ENCODE results near the gene CEP112. TPM values are rescaled to one million over a fixed set of nuclear protein-coding genes. Genes with fewer than 3 reads are reported as not detected.

The CEP112 gene
- total and polyA plus RNA-seq, 2 of the 4 experiments (the other 2 are of a cell fraction) = 2.5 to 5.6 TPM

- no peak for TF ChIP-seq MXI1 (IDR thresholded peaks at IDR 0.05; ENCODE audit: borderline replicate concordance, low read depth, low read length)
- no peak for TF ChIP-seq RFX5 (IDR thresholded peaks at IDR 0.05; ENCODE audit: low read depth, low read length)
- no peak for TF ChIP-seq MAZ (IDR thresholded peaks at IDR 0.05; ENCODE audit: borderline replicate concordance, low read depth, low read length)
- TF ChIP-seq, protein P1, sequence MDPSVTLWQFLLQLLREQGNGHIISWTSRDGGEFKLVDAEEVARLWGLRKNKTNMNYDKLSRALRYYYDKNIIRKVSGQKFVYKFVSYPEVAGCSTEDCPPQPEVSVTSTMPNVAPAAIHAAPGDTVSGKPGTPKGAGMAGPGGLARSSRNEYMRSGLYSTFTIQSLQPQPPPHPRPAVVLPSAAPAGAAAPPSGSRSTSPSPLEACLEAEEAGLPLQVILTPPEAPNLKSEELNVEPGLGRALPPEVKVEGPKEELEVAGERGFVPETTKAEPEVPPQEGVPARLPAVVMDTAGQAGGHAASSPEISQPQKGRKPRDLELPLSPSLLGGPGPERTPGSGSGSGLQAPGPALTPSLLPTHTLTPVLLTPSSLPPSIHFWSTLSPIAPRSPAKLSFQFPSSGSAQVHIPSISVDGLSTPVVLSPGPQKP (IDR thresholded peaks at IDR 0.05; ENCODE audit: borderline replicate concordance, low read depth, low read length) = no peak
- TF ChIP-seq POLR2A (IDR thresholded peaks at IDR 0.05; ENCODE audit: low read depth, low read length) = no peak
- TF ChIP-seq SMC3 (IDR thresholded peaks at IDR 0.05; ENCODE audit: low read depth, low read length) = no peak
- no peak for TF ChIP-seq RAD21 (IDR thresholded peaks at IDR 0.05; ENCODE audit: low read length)
- TF ChIP-seq MAFK (IDR thresholded peaks at IDR 0.05; ENCODE audit: low read depth, low read length) = no peak
- no peak for TF ChIP-seq CHD1 (IDR thresholded peaks at IDR 0.05; ENCODE audit: low read depth, low read length)
- TF ChIP-seq, protein P2, sequence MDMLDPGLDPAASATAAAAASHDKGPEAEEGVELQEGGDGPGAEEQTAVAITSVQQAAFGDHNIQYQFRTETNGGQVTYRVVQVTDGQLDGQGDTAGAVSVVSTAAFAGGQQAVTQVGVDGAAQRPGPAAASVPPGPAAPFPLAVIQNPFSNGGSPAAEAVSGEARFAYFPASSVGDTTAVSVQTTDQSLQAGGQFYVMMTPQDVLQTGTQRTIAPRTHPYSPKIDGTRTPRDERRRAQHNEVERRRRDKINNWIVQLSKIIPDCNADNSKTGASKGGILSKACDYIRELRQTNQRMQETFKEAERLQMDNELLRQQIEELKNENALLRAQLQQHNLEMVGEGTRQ (IDR thresholded peaks at IDR 0.05; ENCODE audit: low read depth, low read length) = no peak
- no peak for TF ChIP-seq BHLHE40 (IDR thresholded peaks at IDR 0.05; ENCODE audit: low read depth, low read length)
- no peak for TF ChIP-seq NFE2L2 (IDR thresholded peaks at IDR 0.05; ENCODE audit: low read depth, low read length)
- no peak for TF ChIP-seq RCOR1 (IDR thresholded peaks at IDR 0.05; ENCODE audit: insufficient replicate concordance, low read length)
- TF ChIP-seq CTCF (conservative IDR thresholded peaks at IDR 0.05; ENCODE audit: low read depth, low read length) = no peak
- no peak for TF ChIP-seq CEBPB (IDR thresholded peaks at IDR 0.05; ENCODE audit: low read depth, low read length)
- TF ChIP-seq FOS (IDR thresholded peaks at IDR 0.05; ENCODE audit: low read depth, low read length) = no peak
- dilution Hi-C loops (cut with HindIII; ENCODE audit: low sequenced_read_pairs, unreplicated experiment) (no loop called here), intact Hi-C loops (cut with micrococcal nuclease) (no loop called here), in situ Hi-C loops (cut with MboI; ENCODE audit: low sequenced_read_pairs) (no loop called here)
- H3K4me2 ChIP-seq (ENCODE audit: low read depth, low read length) = no peak overlapping the region
- H4K91ac ChIP-seq (ENCODE audit: insufficient read depth, low read depth, low read length) = no peak overlapping the region
- no CpG with 5 or more reads among the region's 3 CpGs for WGBS, 2 experiments (ENCODE audit: extremely low coverage in 2 of 2, insufficient read length in 1 of 2)
- no peak overlapping the region for H2BK5ac ChIP-seq (ENCODE audit: low read depth, low read length, poor library complexity, severe bottlenecking)
- no peak overlapping the region for H4K8ac ChIP-seq (ENCODE audit: low read depth in 2 of 2, low read length in 2 of 2)
- no peaks in the 10 kb centered on the region for H3K9me1 ChIP-seq (ENCODE audit: insufficient read depth, low read length)
- H2AK5ac ChIP-seq (ENCODE audit: low read depth, low read length) = no peak overlapping the region
- H3K4ac ChIP-seq (ENCODE audit: low read depth, low read length) = no peak overlapping the region
- H2AFZ ChIP-seq (replicated peaks; ENCODE audit: low read length, poor library complexity) = no peak overlapping the region
- H2AK9ac ChIP-seq (replicated peaks; ENCODE audit: low read depth, low read length, poor library complexity) = no peak overlapping the region
- H3K36me3 ChIP-seq (ENCODE audit: control insufficient read depth, insufficient read depth, low read length) = no peaks in the 10 kb centered on the region
- H3K23ac ChIP-seq (ENCODE audit: low read depth, low read length) = no peak overlapping the region
- CTCF ChIA-PET = no interaction called here
- H2BK15ac ChIP-seq (ENCODE audit: low read depth, low read length) = no peak overlapping the region
- ATAC-seq (ENCODE audit: low read depth) = no peak
- no peaks in the 10 kb centered on the region for H3K27me3 ChIP-seq (ENCODE audit: control insufficient read depth, insufficient read depth, low read length)
- H2BK20ac ChIP-seq (ENCODE audit: low read depth, low read length) = no peak overlapping the region
- no peak overlapping the region for H2BK120ac ChIP-seq (ENCODE audit: low read depth, low read length)
- no peak overlapping the region for H4K5ac ChIP-seq (ENCODE audit: low read depth, low read length)
- BruUV-seq (replicated peaks) = no TSS peak
- H3K18ac ChIP-seq (ENCODE audit: low read depth, low read length) = no peak overlapping the region
- DNase-seq = no peak
- no peak overlapping the region for H3K9ac ChIP-seq (ENCODE audit: low read depth, low read length)
- no peaks in the 10 kb centered on the region for H4K20me1 ChIP-seq (ENCODE audit: insufficient read depth, low read length)
- H3K4me3 ChIP-seq (ENCODE audit: insufficient read depth, low read depth, low read length) = no peak overlapping the region
- no peak overlapping the region for H3K27ac ChIP-seq (ENCODE audit: insufficient read depth, low read length)
- POLR2A ChIA-PET (ENCODE audit: unreplicated experiment) = no interaction called here
- no peak overlapping the region for H3K56ac ChIP-seq (ENCODE audit: extremely low read depth, insufficient read depth, low read length)
- H3K79me1 ChIP-seq (ENCODE audit: low read depth in 1 of 2, low read length in 2 of 2) = no peaks in the 10 kb centered on the region
- H3K9me3 ChIP-seq (ENCODE audit: control insufficient read depth, insufficient read depth, low read length) = no peaks in the 10 kb centered on the region
- no peak overlapping the region for H3K14ac ChIP-seq (replicated peaks; ENCODE audit: low read depth, low read length)
- no peaks in the 10 kb centered on the region for H3K4me1 ChIP-seq (ENCODE audit: control insufficient read depth, insufficient read depth, low read length)
Measured at GRCh38 chr17:65729207-65729606, 462.7 kb downstream of the CEP112 start.

Measured in IMR-90 (cell line).